GM21515 (cell line): ENCODE data around the gene WDR4.
"Not testable (repeated sequence)": the region's sequence is repeated elsewhere in the genome, so short reads cannot be mapped to it uniquely, and the experiment has no call there.

Source experiments
- ATAC-seq: cut with Tn5 transposase; IDR thresholded peaks from one replicate; pipeline ENCODE4 v1.9.1; 2021; ENCODE audit not compliant: unreplicated experiment

Gene WDR4

DNA sequence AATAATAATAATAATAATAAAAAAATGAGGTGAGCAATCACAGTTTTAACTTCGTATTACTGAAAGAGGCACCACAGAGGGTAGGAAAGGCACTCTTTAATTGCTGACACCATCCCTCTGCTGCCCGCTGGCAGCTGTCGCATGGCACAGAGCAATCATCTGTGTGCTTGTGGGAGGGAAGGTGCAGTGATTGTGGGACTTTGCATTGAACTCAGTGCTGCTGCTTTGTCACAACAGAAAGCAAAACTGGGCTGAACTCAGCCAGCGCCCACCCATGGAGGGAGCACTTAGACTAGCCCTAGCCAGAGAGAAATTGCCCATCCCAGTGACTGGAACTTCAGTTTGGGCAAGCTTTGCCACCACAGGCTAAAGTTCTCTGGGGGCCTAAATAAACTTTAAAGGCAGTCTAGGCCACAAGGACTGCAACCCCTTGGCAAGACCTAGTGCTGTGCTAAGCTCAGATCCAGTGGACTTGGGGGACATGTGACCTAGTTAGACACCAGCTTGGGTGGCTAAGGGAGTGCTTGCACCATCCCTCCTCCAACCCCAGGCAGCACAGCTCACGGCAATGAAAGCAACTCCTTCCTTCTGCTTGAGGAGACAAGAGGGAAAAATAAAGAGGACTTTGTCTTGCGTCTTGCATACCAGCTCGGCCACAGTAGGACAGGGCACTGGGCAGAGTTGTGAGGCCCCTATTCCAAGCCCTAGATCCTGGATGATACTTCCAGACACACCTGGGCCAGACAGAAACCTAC is 59.3 kb downstream of the WDR4 start:
- ATAC-seq, result no peak

DNA sequence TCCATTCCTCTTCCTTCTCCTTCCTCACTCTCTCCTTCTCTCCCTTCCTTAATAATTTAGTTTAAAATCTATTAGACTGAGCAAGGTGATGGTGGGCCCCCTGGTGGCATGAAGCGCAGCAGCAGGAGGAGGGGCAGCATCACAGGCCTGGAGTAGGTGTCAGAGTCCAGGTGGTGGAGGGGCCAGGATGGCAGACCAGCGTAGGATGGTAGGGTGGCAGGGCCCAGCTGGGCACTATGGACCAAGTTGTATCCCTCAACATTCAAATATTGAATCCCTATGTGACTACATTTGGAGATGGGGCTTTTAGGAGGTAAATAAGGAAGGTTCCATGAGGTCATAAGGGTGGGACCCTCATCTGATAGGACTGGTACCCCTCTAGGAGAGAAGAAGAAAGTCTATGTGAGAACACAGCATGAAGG is 61.0 kb downstream of the WDR4 start:
- ATAC-seq, result no peak

DNA sequence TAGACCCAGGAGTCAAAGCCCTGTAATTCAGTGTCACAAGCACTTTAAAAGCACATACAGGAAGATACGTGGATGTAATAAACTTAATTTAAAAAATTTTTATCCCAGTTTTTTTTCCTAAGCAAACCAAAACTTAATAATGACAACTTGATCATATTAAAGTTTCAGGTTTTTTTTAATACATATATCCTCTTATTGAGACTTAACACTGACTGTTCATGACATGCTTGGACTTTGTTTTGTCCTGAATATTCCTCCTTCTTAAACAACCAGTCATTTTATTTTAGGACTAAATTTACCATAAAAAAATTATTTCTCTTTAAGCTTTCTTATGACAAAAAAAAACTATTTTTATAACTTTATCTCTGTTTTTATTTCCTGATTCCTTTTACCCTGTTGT is 64.1 kb downstream of the WDR4 start:
- ATAC-seq, result no peak

- ATAC-seq, result not testable (repeated sequence)
These were observed 66.7 kb downstream of the WDR4 start for GRCh38 chr21:42812528-42813241.

GRCh38 chr21:42811960-42812359 is 67.4 kb downstream of the WDR4 start:
- no peak for ATAC-seq

- no peak for ATAC-seq
These were observed 69.5 kb downstream of the WDR4 start for GRCh38 chr21:42809577-42810475.

- ATAC-seq, result no peak
These were observed 70.2 kb downstream of the WDR4 start for GRCh38 chr21:42809171-42809570.

DNA sequence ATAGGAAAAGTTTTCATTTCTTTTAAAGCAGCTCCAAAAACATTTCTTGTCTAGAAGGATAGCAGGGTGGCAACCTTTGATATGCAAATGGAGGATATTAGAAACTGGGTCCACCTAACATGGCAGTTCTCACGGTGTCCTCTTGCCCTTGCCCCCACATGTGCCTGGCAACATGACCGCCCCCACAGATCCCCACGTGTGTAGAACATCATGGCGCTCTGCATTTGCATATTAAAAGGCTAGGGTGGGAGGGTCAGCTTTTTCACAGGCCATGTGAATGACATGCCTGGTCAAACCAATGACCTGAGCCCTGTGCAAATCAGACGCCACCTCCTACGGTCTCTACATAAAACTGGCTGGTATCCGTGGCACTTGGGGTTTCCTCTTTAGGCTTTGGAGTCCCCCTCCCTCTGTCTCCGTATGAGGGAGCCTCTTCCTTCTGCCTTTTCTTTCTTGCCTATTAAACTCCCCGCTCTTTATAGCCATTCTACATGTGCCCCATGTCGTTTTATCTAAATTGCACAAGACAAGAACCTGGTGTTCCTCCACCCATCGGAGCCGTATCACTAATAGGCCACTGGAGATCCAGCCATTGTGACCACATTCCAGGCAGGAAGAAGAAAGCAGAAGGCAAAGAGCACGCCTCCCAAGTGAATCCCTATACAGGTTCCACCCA is 71.3 kb downstream of the WDR4 start:
- no peak for ATAC-seq

DNA sequence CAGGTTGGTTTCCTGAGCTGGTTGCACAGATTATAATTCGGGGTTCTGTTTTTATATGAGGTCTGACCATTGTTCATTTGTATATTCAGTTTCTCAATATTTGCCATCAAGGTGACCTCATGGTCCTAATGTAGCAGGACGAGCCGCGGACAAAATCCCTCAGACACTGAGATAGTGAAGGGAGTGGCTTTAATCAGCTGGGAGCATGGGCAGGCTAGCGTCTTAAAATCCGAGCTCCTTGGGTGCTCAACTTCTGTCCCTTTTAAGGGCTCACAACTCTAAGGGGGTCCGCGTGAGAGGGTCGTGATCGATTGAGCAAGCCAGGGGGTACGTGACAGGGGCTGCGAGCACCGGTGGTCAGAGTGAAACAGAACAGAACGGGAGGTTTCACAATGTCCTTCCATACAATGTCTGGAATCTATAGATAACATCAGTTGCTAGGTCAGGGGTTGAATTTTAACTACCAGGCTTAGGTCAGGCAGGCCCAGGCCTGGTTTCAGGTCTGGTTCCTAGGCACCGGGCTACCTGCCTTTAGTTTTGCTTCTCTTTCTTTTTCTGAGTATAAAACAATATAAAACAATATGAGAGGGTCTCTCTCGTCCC is 71.9 kb downstream of the WDR4 start:
- ATAC-seq, result not testable (repeated sequence)

- no peak for ATAC-seq
These were observed 72.7 kb downstream of the WDR4 start for GRCh38 chr21:42806509-42807140.

- ATAC-seq, result not testable (repeated sequence)
These were observed 77.7 kb downstream of the WDR4 start for GRCh38 chr21:42801616-42802015.

DNA sequence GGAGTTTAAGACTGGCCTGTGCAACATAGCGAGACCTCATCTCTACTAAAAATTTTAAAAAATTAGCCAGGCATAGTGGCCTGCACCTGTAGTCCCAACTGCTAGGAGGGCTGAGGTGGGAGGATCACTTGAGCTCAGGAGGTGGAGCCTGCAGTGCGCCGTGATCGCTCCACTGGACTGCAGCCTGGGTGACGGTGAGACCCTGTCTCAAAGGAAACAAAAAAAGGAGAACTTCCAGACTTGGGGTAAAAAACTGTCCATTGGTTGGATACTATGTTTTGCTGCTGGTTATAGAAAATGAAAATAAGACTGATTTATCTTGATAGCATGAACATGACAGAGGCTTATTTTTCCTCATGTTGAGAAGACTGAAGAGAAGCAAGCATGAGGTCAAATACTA is 79.4 kb downstream of the WDR4 start:
- no peak for ATAC-seq

DNA sequence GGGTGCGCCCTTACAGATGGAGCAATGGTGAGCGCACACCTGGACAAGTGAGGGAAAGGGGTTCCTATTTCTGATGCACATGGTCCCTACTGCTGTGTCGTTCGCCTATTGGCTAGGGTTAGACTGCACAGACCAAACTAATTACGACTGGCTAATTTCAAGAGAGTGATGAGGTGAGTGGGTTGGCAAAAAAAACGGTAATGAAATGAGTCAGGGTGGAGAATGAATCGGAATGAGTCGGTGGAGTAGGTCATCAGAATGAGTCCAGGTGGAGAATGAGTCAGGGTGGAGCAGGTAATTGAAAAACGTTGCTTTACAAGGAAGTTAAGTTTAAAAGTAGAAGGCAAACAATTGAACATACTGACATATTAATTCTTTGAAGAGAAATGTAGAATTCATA is 79.8 kb downstream of the WDR4 start:
- no peak for ATAC-seq
